ENCODE data around the gene GPR37.

DNA sequence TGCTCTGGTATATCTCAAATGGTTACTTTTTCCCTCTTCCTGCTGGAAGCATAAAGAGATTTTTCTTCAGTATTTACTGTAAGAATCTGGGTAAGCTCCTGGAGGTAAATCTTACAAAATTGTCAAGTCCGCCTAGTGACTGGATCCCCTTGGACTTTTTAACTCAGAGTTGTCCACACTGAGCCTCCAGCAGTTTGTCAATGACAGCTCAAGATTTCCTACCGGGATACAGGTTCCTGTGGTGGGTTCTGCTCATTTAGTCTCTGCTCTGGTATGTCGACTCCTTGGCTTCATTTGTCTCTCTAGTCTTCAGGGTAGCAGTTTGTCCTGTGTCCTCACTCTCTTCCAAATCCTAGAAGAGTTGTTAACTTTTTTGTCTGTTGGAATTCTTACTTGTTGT, 27.0 kb downstream of the GPR37 start:
- TF ChIP-seq POLR2A (IDR thresholded peaks at IDR 0.05) (no peak), POLR2AphosphoS5 (IDR thresholded peaks at IDR 0.05; ENCODE audit: insufficient read depth in 1 of 2, low read depth in 1 of 2) (no peak)
- TF ChIP-seq, protein P1, sequence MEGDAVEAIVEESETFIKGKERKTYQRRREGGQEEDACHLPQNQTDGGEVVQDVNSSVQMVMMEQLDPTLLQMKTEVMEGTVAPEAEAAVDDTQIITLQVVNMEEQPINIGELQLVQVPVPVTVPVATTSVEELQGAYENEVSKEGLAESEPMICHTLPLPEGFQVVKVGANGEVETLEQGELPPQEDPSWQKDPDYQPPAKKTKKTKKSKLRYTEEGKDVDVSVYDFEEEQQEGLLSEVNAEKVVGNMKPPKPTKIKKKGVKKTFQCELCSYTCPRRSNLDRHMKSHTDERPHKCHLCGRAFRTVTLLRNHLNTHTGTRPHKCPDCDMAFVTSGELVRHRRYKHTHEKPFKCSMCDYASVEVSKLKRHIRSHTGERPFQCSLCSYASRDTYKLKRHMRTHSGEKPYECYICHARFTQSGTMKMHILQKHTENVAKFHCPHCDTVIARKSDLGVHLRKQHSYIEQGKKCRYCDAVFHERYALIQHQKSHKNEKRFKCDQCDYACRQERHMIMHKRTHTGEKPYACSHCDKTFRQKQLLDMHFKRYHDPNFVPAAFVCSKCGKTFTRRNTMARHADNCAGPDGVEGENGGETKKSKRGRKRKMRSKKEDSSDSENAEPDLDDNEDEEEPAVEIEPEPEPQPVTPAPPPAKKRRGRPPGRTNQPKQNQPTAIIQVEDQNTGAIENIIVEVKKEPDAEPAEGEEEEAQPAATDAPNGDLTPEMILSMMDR (IDR thresholded peaks at IDR 0.05), result no peak

All from vagina (tissue), 2 donors.